Sigmoid colon (tissue), 7 donors: Measurements from ENCODE around the gene BHMT. TPM values are rescaled to one million over a fixed set of nuclear protein-coding genes. Genes with fewer than 3 reads are reported as not detected.
A peak's percentile ranks its signal among the peaks of the same experiment; 100 is the strongest.

ENCODE experiments used
- DNase-seq: peaks from one replicate; pipeline ENCODE4 v3.0.0-alpha.2; 2019
- H3K27ac ChIP-seq, 4 donors: fragments of 200-600 bp; sonication (generic); one replicate each; pipeline ENCODE4 v1.5.1; 2016 to 2019; ENCODE audit warnings: mild to moderate bottlenecking in 1 of 4
- H3K27me3 ChIP-seq, 3 donors: fragments of 200-600 bp; sonication (generic); one replicate each; pipeline ENCODE4 v1.5.1; 2019; ENCODE audit warnings: mild to moderate bottlenecking in 1 of 3
- H3K36me3 ChIP-seq, 4 donors: fragments of 200-600 bp; sonication (generic); one replicate each; pipeline ENCODE4 v1.5.1; 2016 to 2019
- H3K4me1 ChIP-seq, 4 donors: fragments of 200-600 bp; sonication (generic); one replicate each; pipeline ENCODE4 v1.5.1; 2017 to 2019
- H3K4me3 ChIP-seq, 4 donors: fragments of 200-600 bp; sonication (generic); one replicate each; pipeline ENCODE4 v1.5.1; 2017 to 2019; ENCODE audit warnings: mild to moderate bottlenecking in 2 of 4, moderate library complexity in 1 of 4
- H3K9me3 ChIP-seq, 4 donors: fragments of 200-600 bp in 3 of 4; sonication (generic) in 3 of 4; one replicate each; pipeline versions ENCODE4 v1.5.1 to v1.6.1; 2013 to 2019
- CTCF ChIP-seq, 4 experiments: fragments of 450-650 bp in 3 of 4; fragments of 200-600 bp in 1 of 4; IDR thresholded peaks; one replicate each; pipeline ENCODE4 v1.5.1; 2016 to 2019; ENCODE audit warnings: antibody characterized with exemption in 4 of 4, mild to moderate bottlenecking in 3 of 4, moderate library complexity in 2 of 4
- EP300 ChIP-seq, 4 donors: sonication (generic); formaldehyde crosslinking; IDR thresholded peaks; one replicate each; pipeline ENCODE4 v1.6.1; 2017; ENCODE audit warnings: antibody characterized with exemption in 4 of 4
- POLR2A ChIP-seq, 2 donors: fragments of 450-650 bp; IDR thresholded peaks; one replicate each; pipeline ENCODE4 v1.6.1; 2016; ENCODE audit warnings: antibody characterized with exemption in 2 of 2, mild to moderate bottlenecking in 2 of 2, moderate library complexity in 2 of 2
- POLR2AphosphoS5 ChIP-seq, 4 donors: sonication (generic); formaldehyde crosslinking; IDR thresholded peaks; one replicate each; pipeline ENCODE4 v1.6.1; 2017; ENCODE audit warnings: antibody characterized with exemption in 4 of 4
- WGBS, 2 donors: extraction: QIAGEN DNeasy Blood & Tissue Kit; methylation state at CpG; one replicate each; pipeline ENCODE4 v1.1.7; 2013; 5-methylcytosine and 5-hydroxymethylcytosine counted together
- intact Hi-C: fragments of 100-400 bp; cut with DNase I; formaldehyde crosslinking; loops from one replicate; pipeline ENCODE4 v1.15.1; 2023
- polyA plus RNA-seq, 3 donors: library from polyadenylated mRNA; stranded (reverse); fragments of 200-250 nt; gene quantifications; one replicate each; pipeline ENCODE4 v1.2.3, GENCODE V29; 2013
- total RNA-seq, 4 donors: library from RNA; depleted of rRNA; stranded (reverse); fragments of >200 nt; gene quantifications; one replicate each; pipeline ENCODE4 v1.1.0, GENCODE V29; 2016
- donor health status: healthy with polysubstance abuse.
- donor health status: Bipolar disorder and iron deficiency.
- donor health status: healthy.

Gene BHMT
- total and polyA plus RNA-seq, 7 donors: 0.04 to 6.6 (median 0.36) TPM; not detected in 2

DNA sequence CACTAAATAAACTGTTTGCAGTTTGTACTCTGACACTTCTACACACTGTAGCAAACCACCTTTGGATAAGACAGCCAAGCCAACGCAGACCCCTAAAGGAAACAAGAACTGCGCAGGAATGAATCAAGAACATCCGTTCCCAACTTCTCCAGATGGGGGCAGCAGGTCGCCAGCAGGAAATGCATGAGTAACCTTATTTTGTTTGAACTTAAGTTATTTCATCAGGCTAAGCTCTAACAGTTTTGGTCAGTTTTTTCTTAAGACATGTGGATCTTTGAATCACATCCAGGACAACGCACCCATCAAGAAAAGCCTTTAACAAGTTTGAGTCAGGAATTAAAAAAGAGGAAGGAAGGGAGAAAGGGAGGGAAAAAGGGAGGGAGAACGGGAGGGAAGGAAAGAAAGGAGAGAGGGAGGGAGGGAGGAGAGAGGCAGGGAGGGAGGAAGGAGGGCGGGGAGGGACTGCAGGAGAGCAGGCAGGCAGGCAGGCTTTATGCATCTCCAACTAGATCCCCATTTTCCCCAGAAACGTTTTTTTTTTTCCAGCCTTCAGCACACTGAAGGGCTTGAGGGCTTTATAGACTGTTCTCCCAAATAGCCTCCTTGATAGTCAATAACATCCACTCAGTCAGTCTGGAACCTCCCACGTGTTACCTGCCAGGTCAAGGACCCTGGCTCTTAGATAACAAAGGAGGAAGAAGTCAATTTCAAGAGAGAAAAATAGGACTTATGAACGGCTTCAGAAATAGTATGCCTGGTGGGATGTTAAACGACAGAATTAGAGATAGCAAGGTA lies 22.2 kb downstream of the BHMT start:
- no peaks in the 10 kb centered on the region for H3K27me3 ChIP-seq
- WGBS, 2 donors: 4 to 7% methylated on average over 11 of the region's 11 CpGs

GRCh38 chr5:79135790-79136553 lies 24.4 kb downstream of the BHMT start:
- Histone ChIP-seq H3K36me3 (no peaks in the 10 kb centered on the region), H3K4me1 (peaks cover 0 to 16% (median 6%) of the 10 kb centered on the region in 4 donors), H3K9me3 (peaks cover 0 to 5% (median 2%) of the 10 kb centered on the region in 4 donors), H3K4me3 (no peak overlapping the region), H3K27ac (no peak overlapping the region), H3K27me3 (no peaks in the 10 kb centered on the region)
- WGBS, 2 donors: 81 to 85% methylated on average over 5 of the region's 5 CpGs
- DNase-seq: no peak
- TF ChIP-seq EP300 (IDR thresholded peaks at IDR 0.05) (no peak), POLR2AphosphoS5 (IDR thresholded peaks at IDR 0.05) (no peak), POLR2A (IDR thresholded peaks at IDR 0.05) (no peak), CTCF (IDR thresholded peaks at IDR 0.05) (no peak)
- intact Hi-C loops: loop anchor here (2.0 kb wide), 1 partner anchor 101 kb away; the partner anchor contains the start of gene JMY

More for the DNA sequence above, 22.2 kb downstream of the BHMT start:
- peak; percentile 86 for DNase-seq
- Histone ChIP-seq H3K4me3 (peak overlapping the region; percentile 9 to 42 (median 33)), H3K27ac (peak overlapping the region; percentile 68 to 85 (median 83)), H3K36me3 (no peaks in the 10 kb centered on the region), H3K4me1 (peaks cover 0 to 21% (median 6%) of the 10 kb centered on the region in 4 donors), H3K9me3 (no peaks in the 10 kb centered on the region)
- no peak for TF ChIP-seq POLR2A (IDR thresholded peaks at IDR 0.05)
- TF ChIP-seq CTCF (IDR thresholded peaks at IDR 0.05): peak; percentile 69 to 85 (median 76)
- intact Hi-C loops: loop anchor here (1.0 to 2.0 kb wide), 4 partner anchors 103 to 330 kb away; partner anchors contain the start of gene JMY

GRCh38 chr5:79136618-79137017 lies 25.0 kb downstream of the BHMT start:
- H3K27ac ChIP-seq: no peak overlapping the region
- H3K36me3 ChIP-seq: no peaks in the 10 kb centered on the region
- H3K9me3 ChIP-seq: peaks cover 0 to 7% (median 3%) of the 10 kb centered on the region in 4 donors
- no peak for DNase-seq
- intact Hi-C loops: no loop called here
- peaks cover 0 to 16% (median 6%) of the 10 kb centered on the region in 4 donors for H3K4me1 ChIP-seq
- TF ChIP-seq POLR2A (IDR thresholded peaks at IDR 0.05): no peak
- TF ChIP-seq POLR2AphosphoS5 (IDR thresholded peaks at IDR 0.05): no peak
- TF ChIP-seq EP300 (IDR thresholded peaks at IDR 0.05): no peak
- TF ChIP-seq CTCF (IDR thresholded peaks at IDR 0.05): no peak
- no peaks in the 10 kb centered on the region for H3K27me3 ChIP-seq
- H3K4me3 ChIP-seq: no peak overlapping the region
- 79 to 92% methylated on average over 2 of the region's 2 CpGs for WGBS, 2 donors

- TF ChIP-seq POLR2A (IDR thresholded peaks at IDR 0.05) (no peak), EP300 (IDR thresholded peaks at IDR 0.05) (no peak), POLR2AphosphoS5 (IDR thresholded peaks at IDR 0.05) (no peak), CTCF (IDR thresholded peaks at IDR 0.05) (no peak)
- H3K36me3 ChIP-seq: no peaks in the 10 kb centered on the region
Measured at GRCh38 chr5:79140553-79140952, 28.9 kb downstream of the BHMT start.

More at GRCh38 chr5:79140553-79140952, 28.9 kb downstream of the BHMT start:
- no peaks in the 10 kb centered on the region for H3K27me3 ChIP-seq
- H3K4me1 ChIP-seq: no peaks in the 10 kb centered on the region
- intact Hi-C loops: no loop called here
- H3K4me3 ChIP-seq: no peak overlapping the region
- H3K9me3 ChIP-seq: peaks cover 0 to 7% (median 3%) of the 10 kb centered on the region in 4 donors
- H3K27ac ChIP-seq: no peak overlapping the region
- no peak for DNase-seq
- 80 to 88% methylated on average over 3 of the region's 3 CpGs for WGBS, 2 donors
